ENCODE results near the gene FCRLB. TPM values are rescaled to one million over a fixed set of nuclear protein-coding genes. Genes with fewer than 3 reads are reported as not detected.
"Not testable (repeated sequence)": the region's sequence is repeated elsewhere in the genome, so short reads cannot be mapped to it uniquely, and the experiment has no call there.

FCRLB gene
- total and polyA plus RNA-seq, 5 donors: 0.28 to 0.68 (median 0.60) TPM

DNA sequence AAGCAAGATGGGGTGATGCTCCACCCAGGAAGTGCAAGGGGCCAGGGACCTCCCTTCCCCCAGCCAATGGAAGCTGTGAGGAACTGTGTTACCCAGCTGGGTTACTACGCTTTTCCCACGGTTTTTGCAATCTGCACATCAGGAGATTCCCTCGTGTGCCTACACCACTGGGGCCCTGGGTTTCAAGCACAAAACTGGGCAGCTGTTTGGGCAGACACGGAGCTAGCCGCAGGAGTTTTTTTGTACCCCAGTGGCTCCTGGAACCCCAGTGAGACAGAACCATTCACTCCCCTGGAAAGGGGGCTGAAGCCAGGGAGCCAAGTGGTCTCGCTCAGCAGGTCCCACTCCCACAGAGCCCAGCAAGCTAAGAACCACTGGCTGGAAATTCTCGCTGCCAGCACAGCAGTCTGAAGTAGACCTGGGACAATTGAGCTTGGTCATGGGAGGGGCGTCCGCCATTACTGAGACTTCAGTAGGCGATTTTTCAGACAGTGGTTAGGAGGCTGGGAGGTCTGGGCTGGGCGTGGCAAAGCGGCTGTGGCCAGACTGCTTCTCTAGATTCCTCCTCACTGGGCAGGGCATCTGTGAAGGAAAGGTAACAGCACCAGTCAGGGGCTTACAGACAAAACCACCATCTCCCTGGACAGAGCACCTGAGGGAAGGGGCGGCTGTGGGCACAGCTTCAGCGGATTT, 28.2 kb upstream of the FCRLB start:
- H3K27me3 ChIP-seq (ENCODE audit: control insufficient read depth, insufficient read depth); H3K4me1 ChIP-seq (ENCODE audit: control insufficient read depth, insufficient read depth, low read length); DNase-seq; H3K4me3 ChIP-seq (ENCODE audit: low read length); intact Hi-C loops (cut with DNase I); H3K9me3 ChIP-seq (ENCODE audit: control insufficient read depth, low read length); ATAC-seq; H3K27ac ChIP-seq (ENCODE audit: low read length): not testable (repeated sequence)
- WGBS: 86% methylated on average over 14 of the region's 14 CpGs

DNA sequence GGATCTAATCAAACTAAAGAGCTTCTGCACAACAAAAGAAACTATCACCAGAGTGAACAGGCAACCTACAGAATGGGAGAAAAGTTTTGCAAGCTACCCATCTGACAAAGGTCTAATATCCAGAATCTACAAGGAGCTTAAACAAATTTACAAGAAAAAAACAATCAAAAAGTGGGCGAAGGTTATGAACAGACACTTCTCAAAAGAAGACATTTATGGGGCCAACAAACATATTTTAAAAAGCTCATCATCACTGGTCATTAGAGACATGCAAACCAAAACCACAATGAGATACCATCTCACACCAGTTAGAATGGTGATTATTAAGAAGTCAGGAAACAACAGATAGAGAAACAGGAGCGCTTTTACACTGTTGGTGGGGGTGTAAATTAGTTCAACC, 23.0 kb upstream of the FCRLB start:
- H3K27ac ChIP-seq (ENCODE audit: low read length); ATAC-seq; H3K27me3 ChIP-seq (ENCODE audit: control insufficient read depth, insufficient read depth); intact Hi-C loops (cut with DNase I); DNase-seq; H3K4me1 ChIP-seq (ENCODE audit: control insufficient read depth, insufficient read depth, low read length); H3K4me3 ChIP-seq (ENCODE audit: low read length); H3K9me3 ChIP-seq (ENCODE audit: control insufficient read depth, low read length): not testable (repeated sequence)
- 86% methylated on average over 2 of the region's 2 CpGs for WGBS

DNA sequence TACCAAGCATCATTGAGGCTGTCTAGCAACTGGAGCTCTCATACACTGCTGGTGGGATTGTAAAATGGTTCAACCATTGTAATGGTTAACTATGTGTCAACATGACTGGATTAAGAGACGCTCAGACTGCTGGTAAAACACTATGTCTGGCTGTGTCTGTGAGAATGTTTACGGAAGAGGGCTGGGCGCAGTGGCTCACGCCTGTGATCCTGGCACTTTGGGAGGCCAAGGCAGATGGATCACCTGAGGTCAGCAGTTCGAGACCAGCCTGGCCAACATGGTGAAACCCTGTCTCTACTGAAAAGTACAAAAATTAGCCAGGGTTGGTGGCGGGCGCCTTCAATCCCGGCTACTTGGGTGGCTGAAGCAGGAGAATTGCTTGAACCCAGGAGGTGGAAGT, 19.1 kb upstream of the FCRLB start:
- intact Hi-C loops (cut with DNase I): no loop called here
- Histone ChIP-seq H3K9me3 (ENCODE audit: control insufficient read depth, low read length) (no peaks in the 10 kb centered on the region), H3K4me1 (ENCODE audit: control insufficient read depth, insufficient read depth, low read length) (peaks cover 4% of the 10 kb centered on the region), H3K27ac (ENCODE audit: low read length) (no peak overlapping the region), H3K4me3 (ENCODE audit: low read length) (no peak overlapping the region), H3K27me3 (ENCODE audit: control insufficient read depth, insufficient read depth) (no peaks in the 10 kb centered on the region)
- DNase-seq (no peak), ATAC-seq (no peak)
- WGBS: 84% methylated on average over 8 of the region's 8 CpGs

DNA sequence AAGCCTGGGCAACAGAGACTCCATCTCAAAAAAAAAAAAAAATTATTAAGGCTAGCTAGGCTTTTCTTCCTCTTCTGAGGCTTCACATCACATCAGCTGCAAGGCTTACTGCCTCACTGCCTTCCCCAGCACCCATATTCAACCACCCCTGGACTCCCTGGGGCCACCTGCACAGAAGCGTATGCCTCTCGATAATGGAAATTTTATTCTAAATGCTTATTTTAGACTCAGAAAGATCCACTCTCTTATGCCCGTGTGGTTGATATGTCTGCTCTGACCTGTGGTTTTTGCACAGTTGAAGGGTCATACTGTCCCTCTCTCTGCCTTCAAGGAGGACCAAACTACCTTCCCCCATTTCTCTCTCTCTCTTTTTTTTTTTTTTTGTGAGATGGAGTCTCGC, 15.8 kb upstream of the FCRLB start:
- intact Hi-C loops (cut with DNase I): no loop called here
- no peak overlapping the region for H3K4me3 ChIP-seq (ENCODE audit: low read length)
- H3K27ac ChIP-seq (ENCODE audit: low read length): no peak overlapping the region
- ATAC-seq: no peak
- no peak for DNase-seq
- 93% methylated on average over 4 of the region's 4 CpGs for WGBS
- H3K9me3 ChIP-seq (ENCODE audit: control insufficient read depth, low read length): no peaks in the 10 kb centered on the region
- no peaks in the 10 kb centered on the region for H3K27me3 ChIP-seq (ENCODE audit: control insufficient read depth, insufficient read depth)
- H3K4me1 ChIP-seq (ENCODE audit: control insufficient read depth, insufficient read depth, low read length): peaks cover 4% of the 10 kb centered on the region

DNA sequence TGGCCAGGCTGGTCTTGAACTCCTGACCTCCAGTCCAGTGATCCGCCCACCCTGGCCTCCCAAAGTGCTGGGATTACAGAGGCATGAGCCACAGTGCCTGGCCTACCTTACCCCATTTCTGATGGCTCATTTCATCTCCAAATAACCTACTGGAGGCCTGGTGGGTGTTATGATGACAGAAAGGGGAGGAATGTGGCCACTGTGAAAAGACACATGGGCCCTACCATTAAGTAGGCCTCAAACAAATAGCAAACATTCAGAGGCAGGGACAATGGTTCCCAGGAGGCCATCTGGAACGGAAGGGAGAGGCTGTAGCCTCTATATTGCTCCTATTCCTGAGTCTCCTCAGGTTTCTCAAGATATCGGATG, 15.2 kb upstream of the FCRLB start:
- ATAC-seq (no peak), DNase-seq (no peak)
- H3K4me1 ChIP-seq (ENCODE audit: control insufficient read depth, insufficient read depth, low read length): peaks cover 4% of the 10 kb centered on the region
- H3K9me3 ChIP-seq (ENCODE audit: control insufficient read depth, low read length): no peaks in the 10 kb centered on the region
- 62% methylated on average over 3 of the region's 3 CpGs for WGBS
- intact Hi-C loops (cut with DNase I): no loop called here
- no peaks in the 10 kb centered on the region for H3K27me3 ChIP-seq (ENCODE audit: control insufficient read depth, insufficient read depth)
- peak overlapping the region; percentile 72 for H3K27ac ChIP-seq (ENCODE audit: low read length)
- no peak overlapping the region for H3K4me3 ChIP-seq (ENCODE audit: low read length)

DNA sequence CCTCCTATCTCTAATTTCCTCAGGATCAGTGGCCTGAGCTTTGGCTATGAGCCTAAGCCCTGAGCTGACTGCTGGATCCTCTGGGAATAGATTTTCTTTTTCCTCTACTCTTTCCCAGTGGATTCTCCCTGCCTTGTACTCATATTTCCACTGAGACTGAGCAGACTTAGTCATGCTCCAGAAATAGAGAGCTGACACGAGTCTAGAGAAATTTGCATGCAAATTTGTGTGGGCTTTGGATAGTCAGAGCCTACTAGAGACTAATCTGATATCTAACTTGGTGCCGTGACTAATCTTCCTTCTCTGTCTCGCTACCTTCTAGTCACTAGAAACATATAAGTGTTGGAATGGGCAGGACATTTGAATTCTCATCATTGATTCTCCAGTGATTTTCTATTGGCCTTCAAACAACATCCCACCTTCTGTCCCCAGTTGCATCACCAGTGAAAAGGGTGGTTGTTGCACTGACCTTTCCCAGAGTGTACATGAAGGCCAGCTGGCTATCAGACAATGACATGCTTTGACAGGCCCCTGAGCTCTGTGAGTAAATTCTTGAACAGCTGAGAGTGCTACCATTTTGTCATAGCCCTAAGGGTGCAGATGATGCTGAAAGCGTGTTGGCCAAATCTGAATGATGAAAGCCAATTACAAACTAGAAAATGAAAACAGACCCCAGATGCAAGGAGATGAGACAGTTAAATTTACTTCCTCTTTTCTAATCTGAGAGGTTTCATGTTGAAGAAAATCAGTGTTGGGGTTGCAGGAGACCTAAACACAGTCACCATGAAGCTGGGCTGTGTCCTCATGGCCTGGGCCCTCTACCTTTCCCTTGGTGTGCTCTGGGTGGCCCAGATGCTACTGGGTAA, 14.6 kb upstream of the FCRLB start, which contains the start of gene FCRLA:
Gene FCRLA, plus strand, starts transcription at position 748 of the 866 bp plus-strand sequence. Its CDS starts 36 bp downstream, at position 784.
- Histone ChIP-seq H3K27me3 (ENCODE audit: control insufficient read depth, insufficient read depth) (no peaks in the 10 kb centered on the region), H3K27ac (ENCODE audit: low read length) (peak within 1 kb of the TSS; percentile 72), H3K4me3 (ENCODE audit: low read length) (no peak within 1 kb of the TSS), H3K4me1 (ENCODE audit: control insufficient read depth, insufficient read depth, low read length) (peaks cover 4% of the 10 kb centered on the region), H3K9me3 (ENCODE audit: control insufficient read depth, low read length) (no peaks in the 10 kb centered on the region)
- intact Hi-C loops (cut with DNase I): no loop called here
- DNase-seq (no peak), ATAC-seq (peak; percentile 62 to 90)
- 33% methylated on average over 4 of the region's 4 CpGs for WGBS

DNA sequence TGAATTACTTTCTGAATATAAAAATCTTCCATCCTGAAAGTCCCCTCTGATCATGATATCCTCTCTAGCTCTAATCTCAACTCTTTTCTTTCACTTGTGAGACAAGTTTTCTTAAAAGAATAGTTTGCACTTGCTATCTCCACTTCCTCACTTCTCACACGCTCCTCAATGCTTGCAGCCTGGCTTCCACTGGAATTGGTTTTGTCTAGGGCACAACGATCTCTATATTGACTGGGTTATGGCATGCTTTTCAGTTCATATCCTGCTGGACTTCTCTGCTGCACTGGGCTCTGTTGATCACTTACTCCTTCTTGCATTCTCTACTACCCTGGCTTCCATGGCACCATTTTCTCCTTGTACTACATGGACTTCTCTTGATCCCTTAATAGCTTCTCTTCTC, 13.8 kb upstream of the FCRLB start:
- Histone ChIP-seq H3K27me3 (ENCODE audit: control insufficient read depth, insufficient read depth) (no peaks in the 10 kb centered on the region), H3K4me1 (ENCODE audit: control insufficient read depth, insufficient read depth, low read length) (peaks cover 4% of the 10 kb centered on the region), H3K27ac (ENCODE audit: low read length) (no peak overlapping the region), H3K4me3 (ENCODE audit: low read length) (no peak overlapping the region), H3K9me3 (ENCODE audit: control insufficient read depth, low read length) (no peaks in the 10 kb centered on the region)
- 87% methylated on average over 2 of the region's 2 CpGs for WGBS
- DNase-seq (no peak), ATAC-seq (no peak)
- intact Hi-C loops (cut with DNase I): no loop called here

DNA sequence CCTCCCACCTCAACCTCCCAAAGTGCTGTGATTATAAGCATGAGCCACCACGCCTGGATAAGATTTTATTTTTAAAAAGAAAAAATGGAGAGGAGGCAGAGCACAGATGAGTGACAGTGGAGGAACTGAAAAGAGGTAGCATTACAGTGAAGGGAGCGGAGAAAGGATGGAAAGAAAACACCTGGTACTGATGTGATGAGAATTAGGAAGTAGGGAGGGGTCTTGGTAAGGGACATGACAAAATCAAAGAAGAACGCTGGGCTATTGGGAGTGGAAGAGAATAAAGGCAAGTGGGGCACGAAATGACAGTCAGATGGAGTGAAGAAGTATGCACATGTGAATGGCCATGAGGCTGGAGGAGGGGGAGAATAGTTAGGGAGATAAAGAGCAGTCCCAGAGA, 12.0 kb upstream of the FCRLB start:
- DNase-seq (no peak), ATAC-seq (no peak)
- Histone ChIP-seq H3K4me1 (ENCODE audit: control insufficient read depth, insufficient read depth, low read length) (peaks cover 4% of the 10 kb centered on the region), H3K27me3 (ENCODE audit: control insufficient read depth, insufficient read depth) (no peaks in the 10 kb centered on the region), H3K9me3 (ENCODE audit: control insufficient read depth, low read length) (no peaks in the 10 kb centered on the region), H3K27ac (ENCODE audit: low read length) (no peak overlapping the region), H3K4me3 (ENCODE audit: low read length) (no peak overlapping the region)
- intact Hi-C loops (cut with DNase I): no loop called here
- 76% methylated on average over 4 of the region's 4 CpGs for WGBS

DNA sequence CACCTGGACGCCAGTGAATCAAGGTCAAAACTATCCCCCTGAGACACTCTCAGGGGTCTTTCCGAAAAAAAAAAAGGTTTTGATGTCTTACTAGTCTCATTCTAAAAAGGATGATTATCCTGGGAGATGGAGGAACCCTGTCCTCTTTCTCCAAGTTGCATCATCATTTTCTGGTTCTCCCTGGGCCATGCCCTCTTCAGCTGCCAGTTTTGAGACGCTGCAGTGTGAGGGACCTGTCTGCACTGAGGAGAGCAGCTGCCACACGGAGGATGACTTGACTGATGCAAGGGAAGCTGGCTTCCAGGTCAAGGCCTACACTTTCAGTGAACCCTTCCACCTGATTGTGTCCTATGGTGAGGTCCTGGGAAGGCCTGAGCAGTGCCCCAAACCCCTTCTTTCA, 10.8 kb upstream of the FCRLB start:
- DNase-seq: no peak
- intact Hi-C loops (cut with DNase I): no loop called here
- no peak for ATAC-seq
- Histone ChIP-seq H3K4me3 (ENCODE audit: low read length) (no peak overlapping the region), H3K27ac (ENCODE audit: low read length) (no peak overlapping the region), H3K4me1 (ENCODE audit: control insufficient read depth, insufficient read depth, low read length) (peaks cover 4% of the 10 kb centered on the region), H3K27me3 (ENCODE audit: control insufficient read depth, insufficient read depth) (no peaks in the 10 kb centered on the region), H3K9me3 (ENCODE audit: control insufficient read depth, low read length) (no peaks in the 10 kb centered on the region)
- 80% methylated on average over 4 of the region's 4 CpGs for WGBS

DNA sequence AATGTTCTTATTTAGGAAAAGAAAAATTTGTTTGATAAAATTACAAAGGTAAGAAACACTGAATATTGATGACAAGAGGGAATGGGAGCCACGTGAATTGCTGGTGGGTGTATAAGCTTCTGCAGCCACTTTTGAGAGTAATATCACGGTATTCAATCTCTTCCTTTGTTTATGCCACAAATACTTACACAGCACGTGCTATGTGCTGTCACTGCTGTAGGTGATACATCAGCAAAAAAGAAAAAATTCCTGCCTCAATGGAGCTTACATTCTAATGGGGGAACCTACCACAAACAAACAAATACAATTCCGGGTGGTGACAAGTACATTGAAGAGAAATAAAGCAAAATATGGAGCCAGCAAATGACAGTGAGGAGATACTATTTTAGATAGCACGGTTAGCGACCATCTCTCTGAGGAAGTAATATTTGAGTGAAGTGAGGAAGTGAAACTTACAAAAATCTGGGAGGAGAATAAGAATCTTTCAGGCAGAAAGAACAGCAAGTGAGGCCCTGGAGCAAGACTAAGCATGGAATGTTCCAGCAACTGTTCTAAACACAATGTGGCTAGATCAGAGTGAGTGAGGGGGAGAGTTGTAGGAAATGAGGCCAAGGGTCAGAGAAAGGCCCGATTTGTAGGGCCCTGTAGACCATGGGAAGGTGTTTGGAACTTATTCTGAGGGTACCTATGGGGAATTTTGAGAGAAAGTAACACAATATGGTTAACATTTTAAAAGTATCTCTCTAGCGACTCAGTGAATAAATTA, 2.6 kb upstream of the FCRLB start:
- intact Hi-C loops (cut with DNase I): no loop called here
- H3K27me3 ChIP-seq (ENCODE audit: control insufficient read depth, insufficient read depth): no peaks in the 10 kb centered on the region
- ATAC-seq: no peak
- no peak overlapping the region for H3K27ac ChIP-seq (ENCODE audit: low read length)
- H3K4me1 ChIP-seq (ENCODE audit: control insufficient read depth, insufficient read depth, low read length): no peaks in the 10 kb centered on the region
- H3K4me3 ChIP-seq (ENCODE audit: low read length): no peak overlapping the region
- DNase-seq: no peak
- no peaks in the 10 kb centered on the region for H3K9me3 ChIP-seq (ENCODE audit: control insufficient read depth, low read length)
- 79% methylated on average over 8 of the region's 8 CpGs for WGBS

DNA sequence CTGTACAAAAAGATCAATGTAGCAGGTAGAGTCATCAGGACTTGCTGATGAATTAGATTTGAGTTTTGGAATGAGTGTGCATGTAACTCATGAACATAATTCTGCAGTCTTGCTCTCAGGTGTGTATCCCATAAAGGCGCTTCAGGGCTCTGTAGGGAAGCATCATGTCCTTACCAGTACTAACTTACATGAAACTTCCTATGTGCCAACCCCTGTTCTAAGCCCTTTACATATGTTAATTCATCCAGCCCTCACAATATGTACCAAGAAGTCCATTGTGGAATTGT, 2.1 kb upstream of the FCRLB start:
- Histone ChIP-seq H3K4me3 (ENCODE audit: low read length) (no peak overlapping the region), H3K4me1 (ENCODE audit: control insufficient read depth, insufficient read depth, low read length) (no peaks in the 10 kb centered on the region), H3K27ac (ENCODE audit: low read length) (no peak overlapping the region), H3K27me3 (ENCODE audit: control insufficient read depth, insufficient read depth) (no peaks in the 10 kb centered on the region), H3K9me3 (ENCODE audit: control insufficient read depth, low read length) (no peaks in the 10 kb centered on the region)
- WGBS: 98% methylated on average over 1 of the region's 1 CpG
- ATAC-seq: no peak
- intact Hi-C loops (cut with DNase I): no loop called here
- DNase-seq: no peak
